ENCODE measurements around the gene TRAPPC12.

TRAPPC12 gene

GRCh38 chr2:3396920-3397559, 17.5 kb downstream of the TRAPPC12 start:
- no peak for TF ChIP-seq CTCF (IDR thresholded peaks at IDR 0.05; ENCODE audit: low read depth, low read length)
- H3K4me3 ChIP-seq (replicated peaks in 1 of 2; ENCODE audit: low read depth in 2 of 2, low read length in 2 of 2) = no peak overlapping the region
- DNase-seq (ENCODE audit: low read depth in 2 of 2) = no peak

- H3K4me3 ChIP-seq (replicated peaks in 1 of 2; ENCODE audit: low read depth in 2 of 2, low read length in 2 of 2) = no peak overlapping the region
- TF ChIP-seq CTCF (IDR thresholded peaks at IDR 0.05; ENCODE audit: low read depth, low read length) = peak; percentile 6
- DNase-seq (ENCODE audit: low read depth in 2 of 2) = no peak
Observed at GRCh38 chr2:3398857-3399256, 19.4 kb downstream of the TRAPPC12 start.

GRCh38 chr2:3399381-3399780, 19.9 kb downstream of the TRAPPC12 start:
- H3K4me3 ChIP-seq (replicated peaks in 1 of 2; ENCODE audit: low read depth in 2 of 2, low read length in 2 of 2) = no peak overlapping the region
- no peak for TF ChIP-seq CTCF (IDR thresholded peaks at IDR 0.05; ENCODE audit: low read depth, low read length)
- DNase-seq (ENCODE audit: low read depth in 2 of 2) = no peak

- TF ChIP-seq CTCF (IDR thresholded peaks at IDR 0.05; ENCODE audit: low read depth, low read length) = no peak
- no peak overlapping the region for H3K4me3 ChIP-seq (replicated peaks in 1 of 2; ENCODE audit: low read depth in 2 of 2, low read length in 2 of 2)
Observed at GRCh38 chr2:3399829-3400228, 20.3 kb downstream of the TRAPPC12 start.

GRCh38 chr2:3403587-3404334, 24.3 kb downstream of the TRAPPC12 start:
- no peak for TF ChIP-seq CTCF (IDR thresholded peaks at IDR 0.05; ENCODE audit: low read depth, low read length)
- DNase-seq (ENCODE audit: low read depth in 2 of 2) = no peak
- no peak overlapping the region for H3K4me3 ChIP-seq (replicated peaks in 1 of 2; ENCODE audit: low read depth in 2 of 2, low read length in 2 of 2)

More at GRCh38 chr2:3399829-3400228, 20.3 kb downstream of the TRAPPC12 start:
- DNase-seq (ENCODE audit: low read depth in 2 of 2) = peak in 1 of 2 donors; percentile 8

- no peak overlapping the region for H3K4me3 ChIP-seq (replicated peaks in 1 of 2; ENCODE audit: low read depth in 2 of 2, low read length in 2 of 2)
- DNase-seq (ENCODE audit: low read depth in 2 of 2) = no peak
- no peak for TF ChIP-seq CTCF (IDR thresholded peaks at IDR 0.05; ENCODE audit: low read depth, low read length)
Observed at GRCh38 chr2:3404349-3404894, 24.9 kb downstream of the TRAPPC12 start.
